Loucy (cell line): ENCODE results near the gene ERCC1.

Experiments
- EZH2phosphoT487 ChIP-seq: fragments of 200-600 bp; IDR thresholded peaks from 2 replicates; pipeline ENCODE4 v1.6.1; 2018; ENCODE audit warnings: antibody characterized with exemption, mild to moderate bottlenecking, moderate library complexity, borderline replicate concordance
- TF ChIP-seq, protein P1 (sequence below): fragments of 200-600 bp; sonication (generic); conservative IDR thresholded peaks from 2 replicates; pipeline ENCODE4 v1.5.1; 2014; ENCODE audit warnings: mild to moderate bottlenecking, antibody characterized with exemption, low read length

DNA sequence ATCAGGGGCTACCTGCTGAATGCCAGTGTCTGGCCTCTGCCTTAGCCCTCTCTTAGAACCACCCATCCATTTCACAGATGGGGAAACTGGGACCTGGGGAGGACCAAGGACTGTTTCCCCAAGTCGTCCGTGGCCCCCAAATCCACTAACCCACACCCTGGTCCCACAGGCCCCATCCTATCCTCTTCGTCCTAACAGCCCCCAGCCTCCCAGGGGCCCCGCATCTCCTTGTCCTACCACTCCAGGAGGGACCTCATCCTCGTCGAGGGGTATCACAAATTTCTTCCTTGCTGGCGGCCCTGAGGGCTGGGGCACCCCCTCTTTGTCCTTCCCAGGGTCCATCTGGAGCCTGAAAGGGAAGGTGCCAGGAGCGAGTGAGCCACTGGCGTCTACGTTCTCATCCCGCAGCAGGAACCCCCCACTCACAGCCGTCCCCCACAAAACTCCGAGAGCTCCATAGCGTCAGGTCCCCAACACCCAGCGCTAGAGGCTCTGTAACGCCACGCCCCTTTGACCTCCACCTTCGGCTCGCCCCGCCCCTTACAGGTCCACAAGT lies 606 bp downstream of the ERCC1 start:
- TF ChIP-seq, protein P1, sequence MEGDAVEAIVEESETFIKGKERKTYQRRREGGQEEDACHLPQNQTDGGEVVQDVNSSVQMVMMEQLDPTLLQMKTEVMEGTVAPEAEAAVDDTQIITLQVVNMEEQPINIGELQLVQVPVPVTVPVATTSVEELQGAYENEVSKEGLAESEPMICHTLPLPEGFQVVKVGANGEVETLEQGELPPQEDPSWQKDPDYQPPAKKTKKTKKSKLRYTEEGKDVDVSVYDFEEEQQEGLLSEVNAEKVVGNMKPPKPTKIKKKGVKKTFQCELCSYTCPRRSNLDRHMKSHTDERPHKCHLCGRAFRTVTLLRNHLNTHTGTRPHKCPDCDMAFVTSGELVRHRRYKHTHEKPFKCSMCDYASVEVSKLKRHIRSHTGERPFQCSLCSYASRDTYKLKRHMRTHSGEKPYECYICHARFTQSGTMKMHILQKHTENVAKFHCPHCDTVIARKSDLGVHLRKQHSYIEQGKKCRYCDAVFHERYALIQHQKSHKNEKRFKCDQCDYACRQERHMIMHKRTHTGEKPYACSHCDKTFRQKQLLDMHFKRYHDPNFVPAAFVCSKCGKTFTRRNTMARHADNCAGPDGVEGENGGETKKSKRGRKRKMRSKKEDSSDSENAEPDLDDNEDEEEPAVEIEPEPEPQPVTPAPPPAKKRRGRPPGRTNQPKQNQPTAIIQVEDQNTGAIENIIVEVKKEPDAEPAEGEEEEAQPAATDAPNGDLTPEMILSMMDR = no peak
- no peak for TF ChIP-seq EZH2phosphoT487
